ENCODE results near the gene FLRT1.

FLRT1 gene

DNA sequence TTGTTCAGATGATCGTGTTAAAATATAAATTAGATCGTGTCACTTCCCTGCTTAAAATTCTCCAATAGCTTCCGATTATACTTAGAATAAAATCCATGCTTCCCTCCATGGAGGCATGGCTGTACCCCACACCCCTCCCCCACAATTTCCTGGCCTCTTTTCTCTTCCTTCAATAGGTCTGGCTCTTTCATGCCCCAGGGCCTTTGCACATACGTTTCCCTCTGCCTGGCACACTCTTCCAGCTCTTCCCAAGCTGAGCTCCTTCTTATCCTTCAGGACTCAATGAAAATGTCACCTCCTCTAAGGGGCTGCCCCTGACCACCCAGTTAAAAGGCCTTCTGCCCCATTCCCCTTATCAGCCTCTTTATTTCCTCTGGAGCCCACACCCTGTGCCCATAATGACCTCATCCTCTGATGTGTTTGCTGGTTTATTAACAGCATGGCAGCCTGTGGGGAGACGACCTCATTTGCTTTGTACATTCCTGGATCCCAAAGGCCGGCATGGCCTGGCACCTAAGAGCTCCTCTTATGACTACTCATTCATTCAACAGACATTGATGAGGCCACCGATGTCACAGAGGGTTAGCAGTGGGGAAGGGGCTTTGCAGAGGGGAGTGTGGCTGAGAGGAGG lies 9.0 kb upstream of the FLRT1 start:
- POLR2A ChIA-PET: no interaction called here
- CTCF ChIA-PET: interaction anchor here (5.0 kb wide), 1 partner anchor 26 kb away, joined by 20 read pairs; no protein-coding TSS in a partner anchor
- no peak for DNase-seq (ENCODE audit: extremely low spot score)
- TF ChIP-seq CTCF (IDR thresholded peaks at IDR 0.05; ENCODE audit: control extremely low read depth, extremely low read depth, low read depth, missing control alignments): no peak

DNA sequence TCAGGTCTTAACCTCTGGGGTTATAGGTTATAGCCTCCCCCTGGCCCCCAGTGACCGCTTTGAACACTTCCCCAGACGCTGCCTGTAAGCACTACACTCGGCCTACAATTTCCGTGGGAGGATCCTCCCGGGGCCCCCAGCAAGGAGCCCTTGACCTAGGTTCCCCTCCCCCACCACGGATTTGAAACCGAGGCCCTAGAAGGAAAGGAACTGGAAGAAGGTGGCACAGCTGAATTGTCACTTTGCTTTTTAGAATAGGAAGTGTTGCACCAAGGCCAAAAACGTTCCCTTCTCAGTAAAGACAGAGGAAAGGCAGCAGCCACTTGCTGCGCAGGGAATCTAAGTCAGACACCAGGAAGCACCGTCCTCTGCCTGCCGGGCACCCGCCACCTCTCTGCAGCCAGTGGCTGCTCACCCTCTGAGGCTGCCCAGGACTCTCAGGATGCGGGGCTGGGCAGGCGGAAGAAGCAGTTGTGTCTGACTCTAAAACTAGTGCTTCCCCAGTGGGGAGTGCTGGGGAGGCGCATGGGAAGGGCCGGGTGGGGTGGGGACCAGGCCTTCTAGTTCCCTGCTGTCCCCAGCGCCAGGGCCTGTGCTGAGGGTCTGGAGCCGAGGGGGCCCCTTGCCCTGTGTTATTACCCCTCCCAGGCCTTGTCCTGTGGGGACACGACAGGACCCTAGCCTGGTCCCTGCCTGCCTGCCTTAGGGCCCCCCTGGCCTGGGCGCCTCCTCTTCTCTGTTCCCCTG lies 7.9 kb upstream of the FLRT1 start:
- DNase-seq (ENCODE audit: extremely low spot score): no peak
- TF ChIP-seq CTCF (IDR thresholded peaks at IDR 0.05; ENCODE audit: control extremely low read depth, extremely low read depth, low read depth, missing control alignments): no peak
- ChIA-PET POLR2A (no interaction called here), CTCF (interaction anchor here (1.7 to 5.0 kb wide), 2 partner anchors 27 kb away, joined by 7 to 20 read pairs; no protein-coding TSS in a partner anchor)

GRCh38 chr11:64028398-64029115 lies 7.2 kb upstream of the FLRT1 start:
- CTCF ChIA-PET: interaction anchor here (1.7 kb wide), 1 partner anchor 28 kb away, joined by 7 read pairs; no protein-coding TSS in a partner anchor
- no peak for TF ChIP-seq CTCF (IDR thresholded peaks at IDR 0.05; ENCODE audit: control extremely low read depth, extremely low read depth, low read depth, missing control alignments)
- DNase-seq (ENCODE audit: extremely low spot score): no peak
- POLR2A ChIA-PET: no interaction called here

DNA sequence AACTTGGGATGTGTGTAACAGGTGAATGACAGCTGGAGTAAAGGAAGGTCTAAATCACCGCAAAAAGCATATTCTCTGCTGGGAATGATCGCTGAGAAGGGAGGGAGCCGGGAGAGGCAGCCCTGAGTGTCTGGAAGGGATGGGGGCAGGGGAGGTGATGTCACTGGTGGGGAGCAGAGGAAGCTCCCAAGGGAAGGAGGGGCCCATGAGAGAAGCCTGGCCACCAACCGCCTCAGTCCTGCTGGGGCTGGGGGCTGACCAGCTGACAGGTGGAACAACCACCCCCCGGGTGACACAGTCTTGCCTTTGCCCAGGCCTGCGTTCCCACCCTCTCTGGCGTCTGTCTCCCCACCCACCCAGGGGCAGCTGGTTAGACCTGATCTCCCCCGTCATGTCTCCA lies 6.0 kb upstream of the FLRT1 start:
- CTCF ChIA-PET: interaction anchor here (1.7 kb wide), 1 partner anchor 29 kb away, joined by 7 read pairs; no protein-coding TSS in a partner anchor
- POLR2A ChIA-PET: no interaction called here
- TF ChIP-seq CTCF (IDR thresholded peaks at IDR 0.05; ENCODE audit: control extremely low read depth, extremely low read depth, low read depth, missing control alignments): no peak
- DNase-seq (ENCODE audit: extremely low spot score): no peak

GRCh38 chr11:64031001-64031400 lies 4.7 kb upstream of the FLRT1 start:
- POLR2A ChIA-PET: no interaction called here
- no peak for TF ChIP-seq CTCF (IDR thresholded peaks at IDR 0.05; ENCODE audit: control extremely low read depth, extremely low read depth, low read depth, missing control alignments)
- no peak for DNase-seq (ENCODE audit: extremely low spot score)
- CTCF ChIA-PET: interaction anchor here (1.1 kb wide), 2 partner anchors 31 to 173 kb away, joined by 3 to 4 read pairs; no protein-coding TSS in a partner anchor

GRCh38 chr11:64032050-64032449 lies 3.7 kb upstream of the FLRT1 start:
- no peak for TF ChIP-seq CTCF (IDR thresholded peaks at IDR 0.05; ENCODE audit: control extremely low read depth, extremely low read depth, low read depth, missing control alignments)
- no peak for DNase-seq (ENCODE audit: extremely low spot score)
- ChIA-PET POLR2A (no interaction called here), CTCF (interaction anchor here (1.1 to 1.6 kb wide), 4 partner anchors 13 to 172 kb away, joined by 3 to 8 read pairs (median 4); no protein-coding TSS in a partner anchor)
